Fibroblast of skin of back (primary cell): ENCODE measurements around the gene GALK1. TPM values are rescaled to one million over a fixed set of nuclear protein-coding genes. Genes with fewer than 3 reads are reported as not detected.
A peak's percentile ranks its signal among the peaks of the same experiment; 100 is the strongest.
"Not testable (repeated sequence)": the region's sequence is repeated elsewhere in the genome, so short reads cannot be mapped to it uniquely, and the experiment has no call there.

Source experiments
- DNase-seq: peaks from one replicate; pipeline ENCODE4 v3.0.0-alpha.2; 2013
- polyA plus RNA-seq, 2 experiments: library from polyadenylated mRNA; unstranded; fragments of 120-200 nt; gene quantifications; one replicate each; pipeline ENCODE4 v1.2.1, GENCODE V29; 2013; ENCODE audit not compliant: insufficient read length in 2 of 2

The GALK1 gene
- polyA plus RNA-seq (2013, experiment 1 of 2; ENCODE audit: insufficient read length) = 19.3 TPM
- 19.9 TPM for polyA plus RNA-seq (2013, experiment 2 of 2; ENCODE audit: insufficient read length)

DNA sequence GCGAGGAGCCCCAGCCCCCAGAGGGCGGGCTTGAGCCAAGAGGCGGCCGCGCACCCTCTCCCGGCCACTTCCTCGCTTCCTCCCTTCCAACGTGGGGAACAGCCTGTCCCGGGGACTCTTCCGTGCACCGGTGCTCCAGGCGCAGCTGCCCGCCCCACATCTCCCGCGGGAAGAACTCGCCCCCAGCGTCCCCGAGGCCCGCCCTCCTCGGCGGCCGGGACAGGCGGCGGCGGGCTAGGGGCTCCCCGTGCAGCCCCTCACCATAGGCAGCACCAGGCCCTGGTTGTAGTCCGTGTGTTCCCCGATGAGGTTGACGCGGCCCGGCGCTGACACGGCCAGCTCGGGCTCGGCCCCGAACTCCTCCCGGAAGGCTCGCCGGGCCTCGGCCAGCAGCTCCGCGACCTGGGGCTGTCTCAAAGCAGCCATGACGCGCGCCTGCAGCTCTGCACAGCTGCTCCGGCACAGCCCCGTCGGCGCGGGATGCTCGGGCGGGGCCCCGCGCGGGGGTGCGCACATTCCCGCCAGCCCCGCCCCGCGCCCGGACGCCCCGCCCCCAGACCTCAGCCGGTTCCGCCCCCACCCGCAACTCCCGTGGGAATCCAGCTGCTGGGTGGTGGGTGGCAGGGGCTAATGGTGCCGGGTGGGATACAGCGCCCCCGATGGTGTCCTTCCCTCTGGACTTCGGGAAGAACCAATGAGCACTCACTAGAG, at the start of gene GALK1:
GALK1 (minus strand) TSS at position 482 of the 711 bp plus-strand sequence; CDS start at position 426, 56 bp downstream.
- peak; percentile 57 for DNase-seq

DNA sequence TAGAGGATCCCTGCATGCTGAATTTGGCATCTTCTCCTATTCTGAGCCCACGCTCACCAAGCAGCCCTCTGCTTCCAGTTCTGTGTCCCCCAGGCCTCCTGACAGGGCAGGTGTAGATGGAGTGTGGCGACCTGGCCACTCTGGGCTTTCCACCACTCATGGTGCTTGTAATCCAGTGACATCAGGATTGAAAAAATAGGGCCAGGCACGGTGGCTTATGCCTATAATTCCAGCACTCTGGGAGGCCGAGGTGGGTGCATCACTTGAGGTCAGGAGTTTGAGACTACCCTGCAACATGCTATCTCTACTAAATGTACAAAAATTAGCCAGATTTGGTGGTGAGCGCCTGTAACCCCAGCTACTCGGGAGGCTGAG, 49.0 kb upstream of the GALK1 start:
- no peak for DNase-seq

GRCh38 chr17:75813081-75814020, 48.4 kb upstream of the GALK1 start:
- no peak for DNase-seq

DNA sequence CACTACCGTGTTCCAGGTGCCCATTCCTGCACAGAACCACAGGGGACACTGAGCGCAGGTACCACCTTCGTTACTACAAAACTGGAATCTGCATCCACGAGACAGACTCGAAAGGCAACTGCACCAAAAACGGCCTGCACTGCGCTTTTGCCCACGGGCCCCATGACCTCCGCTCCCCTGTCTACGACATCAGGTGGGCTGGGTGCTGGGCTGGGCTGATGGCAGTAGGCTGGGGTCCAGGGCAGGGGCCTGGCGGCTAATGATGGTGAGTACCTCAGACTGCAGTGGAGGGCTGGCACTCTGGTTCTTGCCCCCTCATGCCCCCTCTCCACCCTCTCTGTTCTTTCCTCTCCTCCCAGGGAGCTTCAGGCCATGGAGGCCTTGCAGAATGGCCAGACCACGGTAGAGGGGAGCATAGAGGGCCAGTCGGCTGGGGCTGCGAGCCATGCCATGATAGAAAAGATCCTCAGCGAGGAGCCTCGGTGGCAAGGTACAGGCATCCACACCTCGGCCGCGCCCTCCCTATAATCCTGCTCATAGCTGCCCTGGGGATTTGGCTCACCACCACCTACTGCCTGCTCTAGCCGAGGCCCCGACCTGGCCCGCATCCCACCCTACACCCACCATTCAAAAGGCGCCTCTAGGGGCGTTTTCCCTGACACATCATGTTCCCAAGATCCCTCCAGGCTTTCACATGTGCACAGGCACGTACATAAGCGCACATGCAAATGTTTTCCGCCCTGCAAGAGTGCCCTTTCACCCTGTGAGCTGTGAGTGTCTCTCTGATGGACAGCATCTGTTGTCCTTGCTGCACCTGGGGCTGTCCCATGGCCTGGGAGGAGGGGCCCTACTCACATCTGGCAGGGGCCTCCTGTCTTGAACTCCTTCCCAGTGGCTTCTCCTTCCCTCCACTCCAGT, 47.4 kb upstream of the GALK1 start:
- no peak for DNase-seq

GRCh38 chr17:75811174-75811573, 46.2 kb upstream of the GALK1 start:
- DNase-seq = no peak

GRCh38 chr17:75810756-75811155, 45.8 kb upstream of the GALK1 start:
- not testable (repeated sequence) for DNase-seq

- DNase-seq = no peak
Observed at GRCh38 chr17:75810216-75810615, 45.2 kb upstream of the GALK1 start.

- no peak for DNase-seq
Observed at GRCh38 chr17:75809631-75810111, 44.7 kb upstream of the GALK1 start.

DNA sequence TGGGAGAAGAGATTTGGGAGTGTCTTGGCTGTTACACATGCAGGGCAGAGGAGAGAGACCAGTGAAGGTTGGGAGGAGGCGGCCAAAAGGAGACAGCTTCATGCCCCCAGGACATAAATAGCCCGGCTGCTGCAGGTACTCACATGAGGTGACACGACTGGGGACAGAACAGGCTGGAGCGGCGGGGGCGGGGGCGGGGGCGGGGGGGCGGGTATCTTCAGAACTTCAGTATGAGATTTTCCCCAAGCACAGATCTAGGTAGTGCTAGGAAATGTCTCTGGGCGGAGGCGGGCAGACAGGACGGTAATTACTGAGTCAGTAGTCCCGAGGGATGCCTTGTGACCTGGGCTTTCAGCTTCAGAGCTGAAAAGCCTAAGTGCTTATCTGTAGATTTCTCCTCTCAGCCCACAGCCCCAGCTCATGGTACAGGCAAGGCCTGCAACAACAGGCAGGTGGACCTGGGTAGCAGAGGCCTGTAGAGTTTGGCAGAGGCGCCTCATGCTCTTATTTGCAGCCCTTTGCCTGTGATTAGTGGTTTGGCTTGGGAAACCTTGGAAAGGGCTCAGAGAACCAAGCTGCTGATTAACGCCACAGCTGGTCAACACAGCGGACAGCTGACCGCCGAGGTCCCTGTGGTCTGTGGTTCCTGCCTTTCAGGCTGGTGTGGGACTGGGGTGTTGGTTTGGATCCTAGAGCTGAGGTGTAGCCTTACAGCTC, 44.1 kb upstream of the GALK1 start:
- DNase-seq = peak; percentile 73

DNA sequence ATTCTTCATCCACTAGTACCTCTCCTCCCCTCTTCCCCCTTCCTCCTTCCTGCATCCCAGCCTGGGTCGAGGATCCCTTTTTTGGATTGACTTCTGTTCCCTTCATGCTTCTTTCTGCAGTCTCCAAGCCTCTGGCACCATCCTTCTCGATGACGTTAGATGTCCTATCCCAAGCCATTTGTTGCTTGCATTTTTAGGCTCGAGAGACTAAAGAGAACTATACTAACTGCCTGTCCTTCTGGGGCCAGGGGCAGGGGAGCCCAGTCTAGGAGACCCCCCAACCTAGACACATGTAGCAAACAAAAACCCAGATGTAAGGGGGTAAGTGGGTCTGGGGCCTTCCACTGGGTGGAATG, 43.5 kb upstream of the GALK1 start:
- no peak for DNase-seq

- DNase-seq = no peak
Observed at GRCh38 chr17:75807861-75808260, 42.9 kb upstream of the GALK1 start.

DNA sequence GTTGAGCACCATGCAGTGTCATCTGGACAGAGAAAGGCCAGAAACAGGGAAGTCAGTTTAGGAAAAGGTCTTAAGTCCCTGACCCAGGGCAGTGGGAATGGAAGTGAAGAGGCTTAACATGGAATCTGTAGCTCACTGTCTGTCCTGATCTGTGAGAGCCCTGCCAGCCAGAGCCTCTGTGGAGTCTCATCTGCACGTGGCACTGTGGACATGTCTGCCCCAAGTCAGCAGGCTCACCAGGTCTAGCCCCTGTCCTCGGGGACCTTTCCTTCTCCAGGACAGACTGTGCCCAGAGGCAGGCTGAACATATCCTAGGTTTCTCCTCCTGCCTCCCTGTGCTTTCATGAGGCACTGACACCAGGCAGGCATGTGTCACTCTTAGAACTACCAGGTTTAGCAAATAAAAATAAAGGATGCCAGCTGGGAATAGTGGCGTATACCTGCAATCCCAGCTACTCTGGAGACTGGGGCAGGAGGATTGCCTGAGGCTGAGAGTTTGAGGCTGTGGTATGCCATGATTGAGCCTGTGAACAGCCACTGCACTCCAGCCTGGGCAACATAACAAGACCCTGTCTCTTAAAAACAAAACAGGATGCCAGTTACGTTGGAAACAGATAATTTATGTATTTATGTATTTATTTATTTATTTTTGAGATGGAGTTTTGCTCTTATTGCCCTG, 42.0 kb upstream of the GALK1 start:
- no peak for DNase-seq

DNA sequence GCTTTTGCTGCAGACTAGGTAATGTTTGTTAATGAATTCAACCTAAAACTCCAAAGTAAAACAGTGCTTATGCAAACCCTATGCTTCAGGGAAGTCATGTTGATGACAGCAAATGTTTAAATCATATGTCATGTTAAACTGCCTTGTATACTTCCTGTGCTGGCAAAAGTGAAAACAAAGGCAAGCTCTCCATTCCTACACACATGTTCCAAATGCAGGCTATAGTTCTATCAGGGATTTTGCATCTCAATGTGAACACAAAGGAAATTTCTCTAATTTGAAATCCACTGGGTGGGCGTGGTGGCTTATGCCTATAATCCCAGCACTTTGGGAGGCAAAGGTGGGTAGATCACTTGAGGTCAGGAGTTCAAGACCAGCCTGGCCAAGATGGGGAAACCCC, 38.9 kb upstream of the GALK1 start:
- no peak for DNase-seq

DNA sequence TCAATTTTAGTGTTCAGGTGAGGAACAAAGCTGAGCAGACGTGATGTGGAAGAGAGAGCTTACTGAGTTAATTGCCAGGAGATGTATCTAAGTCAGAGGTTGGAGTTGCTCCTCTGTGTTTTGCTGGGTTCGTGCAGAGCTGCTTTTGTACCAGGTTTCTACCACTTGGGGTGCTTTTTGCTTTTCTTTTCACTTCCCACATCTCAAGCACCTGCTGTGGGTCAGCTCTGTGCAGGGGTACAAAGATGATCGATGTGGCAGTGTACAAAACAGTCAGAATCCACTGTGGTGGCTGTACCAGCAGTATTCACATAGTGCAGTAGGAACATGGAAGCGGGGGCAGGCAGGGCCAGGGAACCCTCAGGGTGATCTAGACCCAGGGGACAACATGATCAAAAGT, 34.4 kb upstream of the GALK1 start:
- no peak for DNase-seq

GRCh38 chr17:75795820-75796607, 31.0 kb upstream of the GALK1 start:
- DNase-seq = no peak

DNA sequence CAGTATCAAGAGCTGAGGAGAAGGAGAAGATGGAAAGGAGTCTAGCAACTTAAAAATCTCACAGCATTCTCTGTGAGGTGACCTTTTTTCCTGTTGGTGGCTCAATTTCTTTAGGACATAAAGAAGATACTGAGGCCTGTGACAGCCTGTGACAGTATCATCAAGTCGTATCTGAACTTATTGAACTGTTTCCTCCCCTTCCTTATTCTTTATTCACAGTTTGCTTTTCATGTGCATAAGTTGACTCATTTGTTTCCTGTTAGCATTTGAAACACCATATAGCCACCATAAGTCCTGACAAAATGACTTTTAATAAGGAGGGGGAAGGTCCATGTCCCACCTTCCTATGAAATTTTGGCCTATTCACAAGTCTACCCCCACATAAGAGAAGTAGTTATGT, 28.5 kb upstream of the GALK1 start:
- DNase-seq = no peak

GRCh38 chr17:75791254-75791653, 26.3 kb upstream of the GALK1 start:
- DNase-seq = no peak

DNA sequence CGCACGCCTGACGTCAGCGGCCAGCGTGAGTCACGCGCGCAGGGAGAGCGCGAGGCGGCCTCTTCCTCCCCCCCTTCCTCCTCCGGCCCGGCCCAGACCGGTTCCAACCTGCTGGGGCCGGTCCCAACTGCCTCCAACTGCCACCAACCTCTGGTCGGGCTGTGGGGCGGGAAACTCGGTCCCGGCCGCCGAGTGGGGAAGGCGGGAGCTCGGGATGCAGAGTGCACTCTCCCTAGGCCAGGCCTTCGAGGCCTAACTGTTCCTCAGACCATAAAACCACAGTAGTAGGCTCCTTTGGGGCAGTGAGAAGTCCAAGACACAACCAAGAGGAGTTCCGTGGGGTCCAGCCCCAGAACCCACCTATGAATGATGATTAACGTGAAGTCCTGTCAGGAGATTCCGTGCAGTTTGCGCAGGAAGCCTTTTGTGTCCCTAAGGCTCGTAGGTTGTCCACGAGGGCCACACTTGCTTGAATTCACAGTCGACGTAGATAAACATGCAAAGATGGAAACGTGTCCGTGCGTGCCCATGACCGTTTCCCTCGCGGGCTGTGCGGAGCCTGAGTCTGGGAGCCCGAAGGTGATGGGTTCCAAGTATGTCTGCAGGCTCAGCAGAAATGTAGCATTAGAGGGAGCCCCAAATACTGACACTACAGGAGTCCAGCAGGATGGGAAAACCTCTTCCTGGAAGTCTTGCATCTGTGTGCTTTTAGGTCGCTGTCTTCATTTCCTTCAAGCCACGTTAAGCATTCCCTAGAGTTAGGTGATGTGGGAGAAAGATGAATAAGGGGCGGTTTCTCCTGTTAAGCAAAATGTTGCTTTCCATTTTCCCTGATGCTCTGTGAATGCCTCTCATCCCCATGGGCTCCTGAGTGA, 20.3 kb upstream of the GALK1 start:
- peak; percentile 92 for DNase-seq

DNA sequence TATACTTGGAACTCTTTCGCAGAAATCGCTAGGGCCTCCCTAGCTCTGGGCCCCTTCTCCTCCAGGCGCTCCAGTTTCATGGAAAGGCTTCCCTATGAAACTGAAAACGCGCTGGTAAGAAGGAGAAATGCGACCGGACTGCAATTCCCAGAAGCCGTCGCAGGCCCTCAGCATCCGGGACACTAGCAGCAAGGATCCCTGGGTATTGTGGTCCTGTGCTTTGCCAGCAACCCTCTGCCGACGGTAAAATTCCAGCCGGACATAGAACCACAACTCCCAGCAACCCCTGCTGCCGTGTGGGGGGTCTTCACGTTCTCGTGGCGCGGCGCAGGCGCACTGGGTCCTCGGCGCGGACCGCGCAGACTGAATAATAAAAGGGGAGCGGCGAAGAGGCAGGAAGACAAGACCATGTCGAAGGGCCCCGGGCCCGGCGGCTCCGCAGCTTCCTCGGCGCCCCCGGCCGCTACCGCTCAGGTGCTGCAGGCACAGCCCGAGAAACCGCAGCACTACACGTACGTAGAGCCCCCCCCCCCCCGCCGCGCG, 19.6 kb upstream of the GALK1 start, which contains the start of gene UNK:
UNK (plus strand) TSS at position 334 of the 543 bp plus-strand sequence; CDS start at position 409, 75 bp downstream.
- DNase-seq = peak; percentile 99
